ENCODE data around the gene DDX42.

DNA sequence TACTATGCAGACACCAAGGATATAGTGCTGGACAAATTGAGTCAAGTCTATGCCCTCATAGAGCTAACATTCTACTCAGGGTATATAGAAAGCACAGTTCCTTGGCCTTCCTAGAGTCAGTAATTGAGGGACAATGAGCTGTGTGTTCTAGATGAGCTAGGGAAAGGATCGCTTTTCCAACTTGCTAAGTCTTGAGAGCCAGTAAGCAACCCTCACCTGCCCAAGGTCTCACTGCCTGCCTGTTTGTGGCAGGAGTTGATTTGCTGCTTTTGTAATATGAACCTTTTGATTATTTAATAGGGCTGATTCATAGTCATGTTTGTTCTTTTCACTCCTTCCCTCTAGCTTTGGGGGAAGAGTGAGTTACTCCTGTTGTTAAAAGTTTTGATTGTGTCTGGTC lies 6.5 kb downstream of the DDX42 start:
- TF ChIP-seq, protein P1, sequence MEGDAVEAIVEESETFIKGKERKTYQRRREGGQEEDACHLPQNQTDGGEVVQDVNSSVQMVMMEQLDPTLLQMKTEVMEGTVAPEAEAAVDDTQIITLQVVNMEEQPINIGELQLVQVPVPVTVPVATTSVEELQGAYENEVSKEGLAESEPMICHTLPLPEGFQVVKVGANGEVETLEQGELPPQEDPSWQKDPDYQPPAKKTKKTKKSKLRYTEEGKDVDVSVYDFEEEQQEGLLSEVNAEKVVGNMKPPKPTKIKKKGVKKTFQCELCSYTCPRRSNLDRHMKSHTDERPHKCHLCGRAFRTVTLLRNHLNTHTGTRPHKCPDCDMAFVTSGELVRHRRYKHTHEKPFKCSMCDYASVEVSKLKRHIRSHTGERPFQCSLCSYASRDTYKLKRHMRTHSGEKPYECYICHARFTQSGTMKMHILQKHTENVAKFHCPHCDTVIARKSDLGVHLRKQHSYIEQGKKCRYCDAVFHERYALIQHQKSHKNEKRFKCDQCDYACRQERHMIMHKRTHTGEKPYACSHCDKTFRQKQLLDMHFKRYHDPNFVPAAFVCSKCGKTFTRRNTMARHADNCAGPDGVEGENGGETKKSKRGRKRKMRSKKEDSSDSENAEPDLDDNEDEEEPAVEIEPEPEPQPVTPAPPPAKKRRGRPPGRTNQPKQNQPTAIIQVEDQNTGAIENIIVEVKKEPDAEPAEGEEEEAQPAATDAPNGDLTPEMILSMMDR (IDR thresholded peaks at IDR 0.05), result no peak
- TF ChIP-seq POLR2AphosphoS5 (IDR thresholded peaks at IDR 0.05), result no peak
- TF ChIP-seq POLR2A (IDR thresholded peaks at IDR 0.05), result no peak
